ENCODE measurements around the gene PELI2.

PELI2 gene

GRCh38 chr14:56135001-56135400, 16.8 kb downstream of the PELI2 start:
- no peak overlapping the region for H3K9ac ChIP-seq (ENCODE audit: low read length)
- H2AFZ ChIP-seq (ENCODE audit: low read depth, low read length, severe bottlenecking): no peak overlapping the region
- no peaks in the 10 kb centered on the region for H3K36me3 ChIP-seq (ENCODE audit: low read length)
- no peaks in the 10 kb centered on the region for H3K27me3 ChIP-seq (ENCODE audit: low read length)
- H3K4me2 ChIP-seq (ENCODE audit: low read depth, low read length, poor library complexity, severe bottlenecking): no peak overlapping the region
- H3F3A ChIP-seq (ENCODE audit: insufficient read depth): no peaks in the 10 kb centered on the region
- H3K9me3 ChIP-seq (ENCODE audit: insufficient read depth, low read length): no peaks in the 10 kb centered on the region
- no peak for TF ChIP-seq CTCF (IDR thresholded peaks at IDR 0.05; ENCODE audit: insufficient read depth, low read length, poor library complexity, severe bottlenecking)
- no peak for TF ChIP-seq EZH2phosphoT487 (conservative IDR thresholded peaks at IDR 0.05; ENCODE audit: low read length)
- H3K79me2 ChIP-seq (ENCODE audit: insufficient read depth, low read length): no peaks in the 10 kb centered on the region
- H4K20me1 ChIP-seq (ENCODE audit: low read depth, low read length): no peaks in the 10 kb centered on the region; the same call in 1 of the 2 replicates
- H3K27ac ChIP-seq (ENCODE audit: low read depth, low read length): no peak overlapping the region
- no peaks in the 10 kb centered on the region for H3K9me2 ChIP-seq (replicated peaks; ENCODE audit: insufficient read depth, low read length)
- H3K4me3 ChIP-seq (ENCODE audit: insufficient read depth, low read length, poor library complexity, severe bottlenecking): no peak overlapping the region

- no peak overlapping the region for H3K4me2 ChIP-seq (ENCODE audit: low read depth, low read length, poor library complexity, severe bottlenecking)
- H3K79me2 ChIP-seq (ENCODE audit: insufficient read depth, low read length): no peaks in the 10 kb centered on the region
- H3K9ac ChIP-seq (ENCODE audit: low read length): no peak overlapping the region
- no peak overlapping the region for H3K4me3 ChIP-seq (ENCODE audit: insufficient read depth, low read length, poor library complexity, severe bottlenecking)
- H3K27ac ChIP-seq (ENCODE audit: low read depth, low read length): no peak overlapping the region
- no peaks in the 10 kb centered on the region; the same call in 1 of the 2 replicates for H4K20me1 ChIP-seq (ENCODE audit: low read depth, low read length)
- H3F3A ChIP-seq (ENCODE audit: insufficient read depth): no peaks in the 10 kb centered on the region
- no peaks in the 10 kb centered on the region for H3K9me3 ChIP-seq (ENCODE audit: insufficient read depth, low read length)
- H2AFZ ChIP-seq (ENCODE audit: low read depth, low read length, severe bottlenecking): no peak overlapping the region
- H3K27me3 ChIP-seq (ENCODE audit: low read length): no peaks in the 10 kb centered on the region
- TF ChIP-seq EZH2phosphoT487 (conservative IDR thresholded peaks at IDR 0.05; ENCODE audit: low read length): no peak
- no peak for TF ChIP-seq CTCF (IDR thresholded peaks at IDR 0.05; ENCODE audit: insufficient read depth, low read length, poor library complexity, severe bottlenecking)
- no peaks in the 10 kb centered on the region for H3K9me2 ChIP-seq (replicated peaks; ENCODE audit: insufficient read depth, low read length)
- H3K36me3 ChIP-seq (ENCODE audit: low read length): no peaks in the 10 kb centered on the region
These were observed 17.5 kb downstream of the PELI2 start for GRCh38 chr14:56135668-56136067.

- Histone ChIP-seq H2AFZ (ENCODE audit: low read depth, low read length, severe bottlenecking) (no peak overlapping the region), H3K9ac (ENCODE audit: low read length) (no peak overlapping the region), H3K4me3 (ENCODE audit: insufficient read depth, low read length, poor library complexity, severe bottlenecking) (no peak overlapping the region), H3F3A (ENCODE audit: insufficient read depth) (no peaks in the 10 kb centered on the region), H4K20me1 (ENCODE audit: low read depth, low read length) (no peaks in the 10 kb centered on the region; the same call in 1 of the 2 replicates), H3K36me3 (ENCODE audit: low read length) (no peaks in the 10 kb centered on the region), H3K79me2 (ENCODE audit: insufficient read depth, low read length) (no peaks in the 10 kb centered on the region), H3K27me3 (ENCODE audit: low read length) (no peaks in the 10 kb centered on the region), H3K9me2 (replicated peaks; ENCODE audit: insufficient read depth, low read length) (no peaks in the 10 kb centered on the region), H3K9me3 (ENCODE audit: insufficient read depth, low read length) (no peaks in the 10 kb centered on the region), H3K4me2 (ENCODE audit: low read depth, low read length, poor library complexity, severe bottlenecking) (no peak overlapping the region), H3K27ac (ENCODE audit: low read depth, low read length) (no peak overlapping the region)
- no peak for TF ChIP-seq EZH2phosphoT487 (conservative IDR thresholded peaks at IDR 0.05; ENCODE audit: low read length)
- no peak for TF ChIP-seq CTCF (IDR thresholded peaks at IDR 0.05; ENCODE audit: insufficient read depth, low read length, poor library complexity, severe bottlenecking)
These were observed 18.6 kb downstream of the PELI2 start for GRCh38 chr14:56136571-56137452.

Data from SU-DHL-6 (cell line).